Measurements from ENCODE around the gene MAD1L1.

DNA sequence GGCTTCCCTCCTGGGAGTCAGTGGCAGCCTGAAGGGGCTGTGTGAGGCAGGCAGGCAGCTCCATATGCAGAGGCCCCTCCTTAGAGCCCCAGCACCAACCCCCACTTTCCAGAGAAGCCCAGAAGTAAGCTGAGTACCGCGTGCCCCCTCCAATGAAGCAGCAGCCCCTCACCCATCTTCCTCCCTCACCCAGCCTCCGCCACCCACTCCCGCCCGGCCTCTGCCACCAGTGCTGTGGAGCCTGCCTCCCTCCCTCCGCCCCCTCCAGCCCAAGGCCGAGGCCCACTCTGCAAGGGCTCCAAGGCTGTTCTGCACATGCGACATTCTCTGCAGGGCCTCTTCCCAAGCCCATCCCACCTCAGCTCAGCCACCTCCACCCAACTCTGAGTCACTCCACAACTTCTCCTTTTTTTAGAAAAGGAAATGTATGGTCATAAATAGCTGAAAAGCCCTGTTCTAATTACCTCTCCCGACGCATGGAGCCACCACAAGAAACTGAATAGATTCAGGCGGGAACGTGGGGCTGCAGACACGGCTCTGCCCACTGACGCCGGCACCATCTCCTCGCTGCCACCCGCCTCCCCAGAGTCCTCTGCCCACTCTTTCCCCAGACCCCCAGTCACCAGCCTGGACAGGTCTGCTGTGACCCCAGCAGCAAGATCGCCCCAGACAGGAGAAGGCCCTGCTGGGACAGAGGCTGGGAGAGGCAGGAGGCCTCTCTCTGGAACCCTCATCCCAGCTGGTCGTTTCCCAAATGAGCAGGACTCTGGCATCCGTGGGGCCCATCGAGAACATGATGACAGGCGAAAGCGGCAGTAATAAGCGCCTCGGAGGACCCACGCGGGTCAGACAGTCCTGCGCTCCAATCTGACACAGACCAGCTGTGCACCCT lies 213.9 kb downstream of the MAD1L1 start:
- TF ChIP-seq, protein P1, sequence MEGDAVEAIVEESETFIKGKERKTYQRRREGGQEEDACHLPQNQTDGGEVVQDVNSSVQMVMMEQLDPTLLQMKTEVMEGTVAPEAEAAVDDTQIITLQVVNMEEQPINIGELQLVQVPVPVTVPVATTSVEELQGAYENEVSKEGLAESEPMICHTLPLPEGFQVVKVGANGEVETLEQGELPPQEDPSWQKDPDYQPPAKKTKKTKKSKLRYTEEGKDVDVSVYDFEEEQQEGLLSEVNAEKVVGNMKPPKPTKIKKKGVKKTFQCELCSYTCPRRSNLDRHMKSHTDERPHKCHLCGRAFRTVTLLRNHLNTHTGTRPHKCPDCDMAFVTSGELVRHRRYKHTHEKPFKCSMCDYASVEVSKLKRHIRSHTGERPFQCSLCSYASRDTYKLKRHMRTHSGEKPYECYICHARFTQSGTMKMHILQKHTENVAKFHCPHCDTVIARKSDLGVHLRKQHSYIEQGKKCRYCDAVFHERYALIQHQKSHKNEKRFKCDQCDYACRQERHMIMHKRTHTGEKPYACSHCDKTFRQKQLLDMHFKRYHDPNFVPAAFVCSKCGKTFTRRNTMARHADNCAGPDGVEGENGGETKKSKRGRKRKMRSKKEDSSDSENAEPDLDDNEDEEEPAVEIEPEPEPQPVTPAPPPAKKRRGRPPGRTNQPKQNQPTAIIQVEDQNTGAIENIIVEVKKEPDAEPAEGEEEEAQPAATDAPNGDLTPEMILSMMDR (IDR thresholded peaks at IDR 0.05): no peak
- TF ChIP-seq POLR2A (IDR thresholded peaks at IDR 0.05): no peak
